CD4-positive, alpha-beta T cell treated with Interleukin-17A for 4 hours (primary cell): Measurements from ENCODE around the gene DCLRE1B.
A peak's percentile ranks its signal among the peaks of the same experiment; 100 is the strongest.

ENCODE experiments used
- DNase-seq: peaks from one replicate; pipeline ENCODE4 v3.0.0-alpha.2; 2020; ENCODE audit warnings: mixed read lengths

The DCLRE1B gene

DNA sequence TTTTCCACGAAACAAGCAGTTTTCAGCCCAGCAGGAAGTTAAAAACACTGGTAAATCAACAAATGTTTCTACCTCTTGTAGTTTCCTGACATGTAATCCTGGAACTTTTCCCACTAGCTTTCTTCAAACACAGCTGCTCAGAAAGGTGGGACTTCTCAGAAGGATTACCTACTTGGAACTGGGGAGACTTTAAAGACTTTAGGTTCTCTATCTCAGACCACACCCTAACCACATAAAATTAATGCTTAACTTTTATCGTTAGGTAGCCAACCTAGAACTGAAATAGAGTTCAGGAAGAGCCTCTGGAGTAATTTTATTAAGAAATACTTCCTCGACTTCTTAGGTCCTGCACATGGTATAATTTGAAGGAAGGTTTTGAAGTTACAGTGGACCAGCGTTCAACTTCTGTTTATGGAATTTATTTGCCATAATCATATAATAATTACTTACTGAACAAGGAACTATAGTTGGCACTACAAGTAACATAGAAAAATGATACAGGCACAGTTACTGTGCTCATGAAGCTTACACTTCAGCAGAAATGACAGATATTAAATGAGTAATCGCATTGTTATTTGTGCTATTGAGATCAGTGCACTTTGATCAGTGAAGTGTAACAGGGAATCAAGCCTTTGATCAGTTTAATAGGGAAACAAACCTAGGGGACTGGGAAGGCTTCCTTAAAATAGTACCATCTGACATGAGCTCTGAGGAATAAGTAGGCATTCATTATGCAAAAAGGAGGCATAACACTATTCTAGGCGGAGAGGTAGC lies 17.5 kb upstream of the DCLRE1B start, which contains the start of gene BCL2L15:
TSS of gene BCL2L15 (minus strand) at position 180 of the 774 bp plus-strand sequence. CDS start 206 bp downstream, outside the sequence.
- no peak for DNase-seq

DNA sequence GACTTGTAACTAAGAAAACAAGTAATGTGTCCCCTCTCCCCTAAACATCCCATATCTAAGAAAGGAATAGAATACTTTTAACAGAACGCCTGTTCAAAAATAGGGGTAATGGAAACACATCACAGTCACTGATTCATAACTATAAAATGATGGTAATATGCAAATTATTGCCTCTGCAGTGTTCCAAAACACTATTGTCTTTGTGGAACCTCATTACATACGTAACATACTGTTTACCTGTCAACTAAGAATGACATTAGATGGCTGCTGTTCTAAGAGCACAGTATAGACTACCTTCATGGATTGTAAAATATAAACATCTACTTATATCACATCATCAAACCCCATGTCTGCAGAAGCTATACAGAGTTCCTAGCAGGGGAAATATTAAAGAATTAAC lies 14.3 kb upstream of the DCLRE1B start:
- DNase-seq = no peak

DNA sequence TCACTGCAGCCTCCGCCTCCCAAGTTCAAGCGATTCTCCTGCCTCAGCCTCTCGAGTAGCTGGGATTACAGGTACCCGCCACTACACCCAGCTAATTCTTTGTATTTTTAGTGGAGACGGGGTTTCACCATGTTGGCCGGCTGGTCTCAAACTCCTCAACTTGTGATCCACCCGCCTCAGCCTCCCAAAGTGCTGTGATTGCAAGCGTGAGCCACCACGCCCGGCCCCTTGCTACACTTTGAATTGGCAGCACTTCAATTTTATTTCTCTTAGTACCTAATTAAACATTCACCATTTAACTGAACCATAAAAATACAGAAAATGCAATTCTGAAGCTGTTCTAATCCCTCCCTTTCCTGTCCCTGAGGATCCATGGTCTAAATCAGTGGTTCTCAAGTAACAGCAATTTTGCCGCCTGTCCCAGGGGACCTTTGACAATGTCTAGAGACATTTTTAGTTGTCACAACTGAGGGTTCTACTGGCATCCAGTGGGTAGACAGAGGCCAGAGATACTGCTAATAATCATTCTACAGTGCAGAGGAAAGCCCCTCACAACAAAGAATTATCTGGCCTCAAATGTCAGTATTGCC lies 13.4 kb upstream of the DCLRE1B start:
- no peak for DNase-seq

DNA sequence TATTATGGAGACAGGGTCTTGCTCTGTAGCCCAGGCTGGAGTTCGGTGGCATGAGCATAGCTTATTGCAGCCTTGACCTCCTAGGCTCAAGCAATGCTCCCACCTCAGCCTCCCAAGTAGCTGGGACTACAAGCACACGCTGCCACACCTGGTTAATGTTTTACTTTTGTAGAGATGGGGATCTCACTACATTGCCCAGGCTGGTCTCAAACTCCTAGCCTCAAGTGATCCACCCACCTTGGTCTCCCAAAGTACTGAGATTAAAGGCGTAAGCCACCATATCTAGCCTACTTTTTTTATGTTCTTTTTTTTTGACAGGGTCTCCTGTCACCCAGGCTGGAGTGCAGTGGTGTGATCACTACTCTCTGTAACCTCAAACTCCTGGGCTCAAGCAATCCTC lies 11.9 kb upstream of the DCLRE1B start:
- DNase-seq = no peak

DNA sequence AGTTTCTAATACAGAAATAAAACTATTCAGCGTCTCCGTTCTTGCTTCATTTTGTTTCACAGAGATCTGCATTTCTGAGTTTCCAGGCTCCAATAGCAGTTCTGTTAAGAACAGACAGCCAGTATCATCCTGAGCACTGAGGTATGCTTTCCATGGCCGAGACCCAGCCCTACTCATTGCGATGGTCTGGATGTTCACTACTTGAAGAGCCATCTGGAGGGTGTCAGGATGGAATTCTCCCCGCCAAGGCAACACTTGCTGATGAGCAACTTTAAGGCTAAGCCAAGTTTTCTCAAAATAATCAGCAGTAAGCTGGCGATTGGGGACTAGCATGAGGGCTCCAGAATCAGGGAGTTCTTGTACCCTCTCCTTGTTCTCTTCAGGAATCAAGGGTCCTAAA lies 10.0 kb upstream of the DCLRE1B start:
- no peak for DNase-seq

DNA sequence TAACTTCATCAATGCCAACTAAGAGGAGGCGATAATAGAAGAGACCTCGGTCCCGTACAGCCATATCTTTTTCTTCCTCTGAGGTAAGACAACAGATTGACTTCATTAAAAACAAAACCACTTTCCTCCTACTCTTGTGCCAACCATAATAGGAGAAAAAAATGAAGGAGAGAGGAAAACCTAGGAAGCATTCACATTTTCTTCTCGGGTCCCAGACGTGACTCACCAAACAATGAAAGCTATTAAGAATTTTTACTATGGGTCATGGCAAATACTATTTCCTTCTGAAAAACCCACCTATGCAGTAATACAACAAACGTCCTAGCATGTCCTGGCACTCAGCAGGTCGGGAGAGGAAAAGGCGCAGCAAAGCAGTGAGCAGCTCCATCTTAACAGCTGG lies 9.2 kb upstream of the DCLRE1B start:
- DNase-seq = no peak

DNA sequence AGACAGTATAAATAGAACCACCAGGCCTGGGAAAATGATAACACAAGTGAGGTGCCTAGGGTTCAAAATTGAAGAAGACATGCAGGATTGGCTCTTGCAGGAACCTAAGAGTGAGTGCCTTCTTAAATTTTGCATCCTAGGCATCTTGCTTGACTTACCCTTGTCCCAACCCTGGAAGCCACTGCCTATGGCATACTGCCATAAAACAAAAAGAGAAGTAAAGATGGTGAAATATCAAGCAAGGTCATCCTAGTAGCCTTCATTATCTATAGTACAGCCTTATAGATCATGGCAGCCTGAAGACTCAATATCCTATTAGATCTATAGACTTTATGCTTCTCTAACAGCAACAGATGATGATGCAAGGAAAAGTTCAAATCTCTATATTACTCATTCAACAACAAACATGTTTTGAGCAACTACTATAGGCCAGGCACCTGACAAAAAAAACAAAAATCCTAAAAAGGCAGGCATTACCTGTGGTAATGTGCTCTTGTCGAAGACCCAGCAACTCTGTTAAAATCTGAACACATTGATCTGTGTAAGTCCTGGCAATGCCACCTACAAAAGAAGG lies 6.8 kb upstream of the DCLRE1B start:
- DNase-seq = no peak

DNA sequence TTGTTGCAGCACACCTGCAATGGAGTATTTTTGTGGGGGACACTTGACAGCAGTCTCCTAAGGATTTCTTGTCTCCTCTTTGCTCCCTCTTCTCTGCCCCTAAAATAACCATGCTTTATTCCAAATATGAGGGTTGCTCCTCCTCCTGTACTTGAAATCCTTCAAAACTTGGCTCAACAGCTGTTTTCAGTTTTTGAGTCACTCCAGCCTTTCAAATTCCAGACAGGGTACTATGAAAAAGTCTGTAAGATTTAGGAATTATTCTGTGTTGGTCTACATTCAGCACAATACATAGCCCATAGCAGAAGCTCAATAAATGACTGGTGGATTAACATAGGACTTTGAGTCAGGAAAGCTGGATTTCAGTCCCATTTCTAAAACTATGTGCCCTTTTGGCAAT lies 6.0 kb upstream of the DCLRE1B start:
- no peak for DNase-seq

DNA sequence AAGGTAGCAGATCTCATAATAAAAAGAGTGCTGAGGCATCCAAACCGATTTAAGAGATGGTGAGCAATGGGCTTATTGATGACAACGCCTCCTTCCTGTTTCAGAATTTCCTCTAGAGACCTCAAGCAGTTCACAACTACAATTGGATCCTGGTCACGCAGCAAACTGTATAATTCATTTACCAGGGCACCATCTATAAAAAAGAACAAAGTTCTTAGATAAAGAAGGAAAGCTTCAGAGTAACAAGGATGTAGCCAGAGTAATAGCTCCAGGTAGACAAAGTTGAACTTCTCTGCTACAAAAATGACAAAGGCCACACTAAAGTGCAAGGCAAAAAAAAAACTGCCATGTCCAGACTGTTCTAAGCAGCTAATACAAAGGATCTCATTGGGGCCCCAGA lies 3.9 kb upstream of the DCLRE1B start:
- no peak for DNase-seq

DNA sequence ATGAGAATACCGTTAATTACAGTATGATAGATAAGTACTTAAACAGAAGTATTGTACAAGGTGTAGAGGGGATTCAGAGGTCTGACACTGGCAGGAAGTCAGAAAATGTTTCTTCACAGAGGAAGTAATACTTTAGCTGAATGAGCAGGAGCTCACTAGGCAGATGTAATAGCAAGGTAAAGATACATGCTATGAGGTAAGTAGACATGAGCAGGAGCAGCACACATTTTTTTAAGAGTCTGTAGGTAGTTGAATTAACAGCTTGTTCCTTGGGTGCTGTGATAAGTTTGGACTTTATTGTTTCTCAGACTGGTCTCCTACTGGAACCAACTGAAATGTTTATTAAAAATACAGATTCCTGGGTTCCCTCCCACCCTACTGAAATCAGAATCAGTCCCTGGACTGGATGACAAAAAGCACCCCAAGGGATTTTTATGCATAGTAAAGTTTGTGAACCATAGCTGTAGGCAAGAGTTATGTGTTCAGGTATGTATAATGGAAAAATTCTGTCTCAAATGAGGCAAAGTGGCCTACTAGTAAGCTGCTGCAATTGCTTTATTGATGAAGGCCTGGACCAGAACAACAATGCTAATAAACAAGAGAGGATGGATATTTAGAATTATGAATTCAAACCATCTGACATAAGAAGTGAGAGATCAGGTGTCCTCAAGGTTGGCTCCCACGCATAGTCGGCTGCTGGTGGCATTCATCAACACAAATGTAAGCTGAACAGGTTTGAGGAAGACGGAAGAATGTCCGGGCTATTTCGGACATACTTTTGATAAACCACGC lies 1.4 kb upstream of the DCLRE1B start:
- peak; percentile 14 for DNase-seq

DNA sequence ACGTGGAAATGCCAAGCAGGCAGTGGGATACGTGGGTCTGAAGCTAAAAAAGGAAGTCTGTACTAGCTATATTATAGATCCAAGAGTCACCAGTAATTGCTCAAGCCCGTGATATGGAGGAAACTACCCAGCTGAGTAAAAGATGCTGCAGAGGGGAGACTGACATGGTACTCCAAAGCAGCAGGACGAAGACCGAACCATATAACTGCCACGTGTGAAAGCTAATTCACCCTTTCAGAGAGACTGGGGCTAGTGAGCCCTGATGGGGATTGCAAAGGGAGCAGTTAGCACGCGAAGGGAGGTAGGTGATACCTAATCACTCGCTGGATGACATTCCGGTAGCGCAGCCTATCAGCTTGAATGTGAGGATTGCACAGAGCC lies 843 bp upstream of the DCLRE1B start:
- DNase-seq = no peak

DNA sequence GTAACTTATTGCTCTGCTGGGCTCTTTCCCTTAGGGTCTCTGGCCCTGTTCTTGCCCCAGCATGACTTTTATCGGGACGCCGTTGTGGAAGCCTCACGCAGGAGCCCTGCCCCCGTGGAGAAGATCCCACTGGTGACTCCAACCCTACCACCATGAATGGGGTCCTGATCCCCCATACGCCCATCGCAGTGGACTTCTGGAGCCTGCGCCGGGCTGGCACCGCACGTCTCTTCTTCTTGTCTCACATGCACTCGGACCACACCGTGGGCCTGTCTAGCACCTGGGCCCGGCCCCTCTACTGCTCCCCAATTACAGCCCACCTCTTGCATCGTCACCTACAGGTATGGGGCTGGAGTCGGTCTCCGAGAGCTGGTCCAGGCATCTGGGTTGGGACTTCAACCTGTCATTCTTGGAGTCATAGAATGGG lies 322 bp downstream of the DCLRE1B start:
- DNase-seq = no peak

DNA sequence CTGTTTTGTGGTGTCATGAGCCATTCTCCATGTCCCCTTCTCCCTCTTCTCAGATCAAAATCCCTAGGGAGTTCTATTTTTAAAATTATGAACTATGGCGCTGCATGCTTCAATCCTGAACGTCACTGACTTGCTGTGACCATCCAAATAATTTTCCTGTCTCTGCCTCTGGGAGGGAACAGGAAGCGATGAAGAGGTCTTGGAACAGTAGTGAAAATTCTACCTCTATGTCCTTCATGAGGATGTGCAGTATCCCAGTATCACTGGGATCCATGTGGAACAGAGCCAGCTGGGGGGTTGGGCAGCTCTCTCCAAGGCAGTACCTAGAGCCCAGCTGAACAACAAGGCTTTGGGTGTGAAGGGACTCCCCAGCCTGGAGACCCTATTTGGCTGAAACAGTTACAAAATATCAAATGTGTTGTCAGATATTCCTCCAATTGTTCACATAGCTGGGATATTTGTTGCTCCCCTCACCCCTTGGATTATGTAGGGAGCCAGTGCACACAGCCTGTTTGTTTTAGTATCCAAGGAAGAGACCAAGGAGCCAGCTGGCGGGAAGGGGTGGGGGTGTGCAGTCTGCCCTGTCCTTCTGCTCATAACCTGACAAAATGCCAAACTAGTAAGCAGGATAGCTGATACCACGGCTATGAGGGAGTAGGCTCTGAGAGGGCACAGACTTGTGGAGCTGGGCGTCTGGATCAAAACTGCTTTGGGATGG lies 7.6 kb downstream of the DCLRE1B start:
- DNase-seq = no peak

DNA sequence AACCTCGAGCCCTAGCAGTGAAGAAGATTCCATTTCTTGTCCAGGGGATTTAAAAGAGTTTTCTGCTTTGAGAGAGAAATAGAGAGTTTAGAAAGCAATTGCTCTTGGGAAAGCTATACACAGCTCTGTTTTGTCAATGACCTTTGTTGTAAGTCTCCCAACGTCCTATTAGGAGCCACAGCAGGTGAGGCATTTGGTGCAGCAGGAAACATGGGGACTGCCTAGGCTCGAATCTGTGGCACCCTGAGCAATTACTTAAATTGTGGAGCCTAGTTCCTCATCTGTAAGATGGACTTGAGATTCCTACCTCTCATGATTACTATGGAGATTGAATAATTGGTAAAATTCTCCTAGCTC lies 8.2 kb downstream of the DCLRE1B start:
- no peak for DNase-seq

DNA sequence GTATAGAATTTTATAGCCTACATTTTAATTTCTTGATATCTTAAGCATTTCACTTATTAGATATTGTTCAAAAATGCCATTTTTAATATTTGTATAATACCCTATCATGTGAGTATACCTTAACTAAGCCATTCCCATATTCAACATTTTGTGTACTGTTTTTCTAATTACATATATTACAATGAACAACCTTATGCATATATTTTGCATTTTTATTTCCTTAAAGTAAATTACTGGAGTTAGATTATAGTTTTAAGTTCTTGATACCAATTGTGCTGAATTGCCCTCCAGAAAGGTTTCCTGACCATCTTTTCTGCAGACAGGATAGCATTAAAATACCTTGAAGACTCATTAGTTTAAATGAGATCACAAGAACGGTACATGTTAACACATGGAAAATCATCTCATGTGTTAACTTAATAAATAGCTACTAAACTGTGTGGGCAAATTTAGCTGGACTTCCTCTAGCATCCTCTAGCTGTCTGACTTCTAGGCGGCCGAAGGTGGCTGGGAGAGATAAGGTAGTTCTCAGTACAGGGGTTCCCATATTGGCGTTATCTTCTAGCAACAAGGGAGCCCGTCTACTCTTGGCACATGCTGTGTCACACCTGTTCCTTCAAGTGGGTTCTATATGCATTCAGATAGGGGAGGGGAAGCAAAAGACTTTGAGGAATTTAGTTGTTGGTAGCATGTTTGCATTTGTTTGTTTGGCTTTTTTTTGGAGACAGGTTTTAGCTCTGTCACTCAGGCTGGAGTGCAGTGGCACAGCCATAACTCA lies 8.9 kb downstream of the DCLRE1B start:
- DNase-seq = no peak

DNA sequence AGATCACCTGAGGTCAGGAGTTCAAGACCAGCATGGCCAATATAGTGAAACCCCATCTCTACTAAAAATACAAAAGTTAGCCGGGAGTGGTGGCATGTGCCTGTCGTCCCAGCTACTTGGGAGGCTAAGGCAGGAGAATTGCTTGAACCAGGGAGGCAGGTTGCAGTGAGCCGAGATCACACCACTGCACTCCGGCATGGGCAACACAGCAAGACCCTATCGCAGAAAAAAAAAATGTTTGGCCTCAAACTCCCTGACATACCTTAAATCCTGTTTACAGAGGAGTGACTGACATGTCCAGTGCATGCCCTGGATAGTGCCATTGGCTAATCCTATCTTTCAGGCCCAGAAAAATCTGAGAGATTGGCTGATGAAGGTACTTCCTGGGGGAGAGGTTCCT lies 11.8 kb downstream of the DCLRE1B start:
- DNase-seq = no peak

DNA sequence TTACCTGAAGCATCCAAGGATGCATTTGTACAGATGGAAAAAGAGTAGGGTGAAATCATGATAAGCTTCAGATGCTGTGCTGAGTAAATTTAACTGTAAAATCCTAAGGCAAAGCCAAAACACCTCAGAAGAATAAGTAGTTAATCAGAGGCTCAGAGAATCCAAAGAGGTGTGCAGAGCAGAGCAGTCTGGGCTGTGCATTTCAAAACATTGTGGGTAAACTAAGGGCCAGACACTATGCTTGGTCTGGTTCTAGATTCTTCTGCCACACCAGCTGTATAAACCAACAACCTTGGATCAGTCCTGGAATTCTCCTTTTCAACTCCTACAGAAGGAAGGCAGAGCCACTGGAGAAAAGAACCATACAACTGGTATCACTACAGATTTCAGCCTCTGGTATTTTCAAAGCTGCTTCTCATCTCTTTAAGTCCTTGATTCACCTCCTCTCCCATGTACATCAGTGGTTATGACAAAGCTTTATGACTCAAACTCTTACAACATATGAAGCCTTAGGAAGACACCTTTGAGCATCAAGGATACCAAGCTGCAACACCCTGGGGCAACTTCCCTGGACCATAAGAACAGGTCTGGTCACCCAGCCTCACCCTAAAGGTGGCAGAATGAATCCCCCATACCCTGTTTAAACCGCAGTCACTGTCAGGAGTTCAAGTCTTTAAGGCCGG lies 12.4 kb downstream of the DCLRE1B start:
- no peak for DNase-seq

DNA sequence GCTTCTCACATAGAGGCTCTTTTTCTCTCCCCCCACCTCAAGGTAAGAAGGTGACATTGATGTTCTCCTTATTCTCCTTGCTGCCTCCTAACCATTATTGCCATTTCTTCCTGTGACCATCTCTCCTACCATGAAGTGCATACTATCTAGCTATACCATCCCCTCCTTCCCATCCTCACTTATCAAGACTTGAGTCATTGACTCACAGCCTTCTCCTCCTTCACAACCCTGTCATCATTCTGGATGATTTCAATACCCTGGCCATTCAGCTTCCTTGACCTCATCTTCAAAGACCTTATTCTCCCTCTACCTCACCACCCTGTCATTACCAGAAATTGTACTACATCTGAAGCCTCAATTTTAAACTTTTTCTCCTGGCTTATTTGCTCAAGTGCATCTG lies 13.1 kb downstream of the DCLRE1B start:
- DNase-seq = no peak

DNA sequence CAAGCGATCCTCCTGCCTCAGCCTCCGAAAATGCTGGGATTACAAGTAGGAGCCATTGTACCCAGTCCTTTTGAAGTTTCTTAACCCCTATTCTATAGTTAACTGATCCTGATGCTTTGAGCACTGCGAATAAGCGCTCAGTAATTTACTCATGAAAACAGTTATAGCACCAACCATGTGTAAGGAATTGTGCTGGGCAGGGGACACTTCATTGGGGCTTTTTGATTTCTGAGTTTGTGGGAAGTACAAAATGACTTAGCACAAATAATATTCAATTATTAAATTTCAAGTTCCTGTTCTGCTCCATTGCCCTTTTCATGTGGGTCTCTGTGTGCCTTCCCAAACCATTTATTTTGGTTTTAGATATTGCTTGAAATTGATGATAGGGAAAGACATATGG lies 17.8 kb downstream of the DCLRE1B start:
- no peak for DNase-seq

DNA sequence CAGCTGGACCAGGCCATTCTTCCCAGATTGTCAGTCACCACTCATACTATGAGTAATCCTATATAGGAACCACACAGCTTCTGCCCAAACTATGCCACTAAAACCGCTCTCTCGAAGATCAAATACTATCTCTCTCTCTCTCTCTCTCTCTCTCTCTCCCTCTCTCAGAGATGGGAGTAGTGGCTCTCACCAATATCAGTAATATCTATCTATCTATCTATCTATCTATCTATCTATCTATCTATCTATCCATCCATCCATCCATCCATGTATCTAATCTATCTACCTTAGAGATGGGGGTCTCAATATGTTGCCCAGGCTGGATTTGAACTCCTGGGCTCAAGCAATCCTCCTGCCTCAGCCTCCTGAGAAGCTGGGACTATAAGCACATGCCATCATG lies 19.3 kb downstream of the DCLRE1B start:
- DNase-seq = no peak

DNA sequence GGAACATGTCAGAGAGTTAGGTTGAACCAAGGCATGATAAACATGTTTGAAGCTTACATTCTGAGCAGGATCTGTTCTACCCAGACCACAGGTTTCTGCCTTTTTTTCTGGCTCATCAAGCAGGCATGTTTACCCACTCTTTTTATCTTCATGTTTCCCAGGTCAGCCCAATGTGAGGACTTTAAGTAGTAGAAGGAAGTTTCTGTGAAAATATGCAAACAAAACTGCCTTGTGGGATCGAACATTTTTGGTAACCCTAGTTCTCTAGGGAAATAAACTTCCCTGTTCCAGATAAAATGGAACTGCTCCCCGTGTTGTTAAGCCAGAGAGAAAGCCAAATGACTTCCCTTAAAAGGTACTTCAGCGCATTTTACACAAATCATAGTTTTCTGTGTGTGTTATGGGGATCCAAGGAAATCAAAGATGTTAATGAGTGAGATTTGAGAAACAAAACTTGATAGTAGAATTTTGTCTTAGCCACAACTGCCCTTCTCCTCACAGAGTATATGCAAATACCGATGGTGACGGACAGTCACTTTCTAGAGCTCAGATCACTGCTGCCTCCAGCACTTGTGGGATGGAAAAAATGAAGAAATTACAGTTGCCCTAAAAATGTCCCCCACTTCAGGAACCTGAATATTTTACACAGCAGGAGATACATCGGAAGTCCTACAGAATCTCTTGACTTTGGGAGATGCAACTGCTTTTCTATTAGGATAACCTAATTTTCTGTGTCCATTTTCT lies 23.2 kb downstream of the DCLRE1B start:
- no peak for DNase-seq
